ENCODE results near the gene FCRL5.
A peak's percentile ranks its signal among the peaks of the same experiment; 100 is the strongest.
"Not testable (repeated sequence)": the region's sequence is repeated elsewhere in the genome, so short reads cannot be mapped to it uniquely, and the experiment has no call there.

The FCRL5 gene
- long read RNA-seq, donor 1: 0 reads
- long read RNA-seq, donor 2: 0 reads
- long read RNA-seq, donor 3: 0 reads
- long read RNA-seq, donor 4: 0 reads
- long read RNA-seq, donor 5: 0 reads
- long read RNA-seq, donor 6: 0 reads
- long read RNA-seq, donor 7: 0 reads
- long read RNA-seq, donor 8: 0 reads

DNA sequence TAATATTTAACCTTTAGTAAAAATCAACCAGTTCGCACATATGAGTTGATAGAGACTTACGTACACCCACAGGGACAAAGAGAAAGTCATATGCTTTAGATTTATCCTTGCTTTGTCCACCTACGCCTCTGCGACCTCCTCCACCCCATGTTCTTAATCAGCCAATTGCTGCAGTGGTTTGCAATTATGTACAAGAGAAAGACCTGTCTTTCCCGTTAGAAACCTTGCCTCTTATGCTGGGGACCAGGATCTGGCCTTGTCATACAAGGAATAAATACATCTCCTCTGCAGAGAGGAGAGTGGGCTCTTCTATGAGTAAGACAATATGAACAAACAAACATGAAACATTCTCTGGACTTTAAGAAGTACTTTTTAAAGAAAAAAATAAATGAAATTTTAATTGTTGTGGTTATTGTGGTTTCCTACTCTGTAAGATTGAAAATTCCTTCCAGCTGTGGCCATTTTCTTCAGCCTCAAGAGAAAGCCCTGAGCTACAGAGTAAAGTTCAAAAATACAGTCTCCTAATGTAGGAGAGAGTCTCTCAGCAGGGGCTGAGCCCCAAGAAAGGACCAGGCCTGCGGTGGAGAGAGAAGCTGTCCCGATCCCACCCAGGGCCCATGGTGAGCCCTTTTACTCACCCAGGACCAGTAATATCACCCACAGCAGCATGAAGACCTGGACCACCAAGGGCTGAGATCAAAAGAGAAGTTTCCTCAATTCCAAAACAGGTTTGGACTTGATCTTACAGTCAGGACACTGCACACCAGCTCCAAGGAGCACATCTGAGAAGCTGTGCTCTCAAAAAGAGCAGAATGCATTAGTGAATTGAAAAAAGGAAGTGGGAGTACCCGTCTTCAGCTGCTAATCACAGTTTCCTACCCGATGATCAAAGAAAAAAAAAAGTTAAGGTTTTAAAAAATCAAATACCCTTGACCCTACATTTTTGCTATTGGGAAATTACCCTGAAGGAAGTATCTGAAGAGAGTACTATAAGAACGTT, at the start of gene FCRL5:
TSS of gene FCRL5 (minus strand) at position 822 of the 1,000 bp plus-strand sequence. CDS start at position 669, 153 bp downstream.
- DNase-seq: no peak

DNA sequence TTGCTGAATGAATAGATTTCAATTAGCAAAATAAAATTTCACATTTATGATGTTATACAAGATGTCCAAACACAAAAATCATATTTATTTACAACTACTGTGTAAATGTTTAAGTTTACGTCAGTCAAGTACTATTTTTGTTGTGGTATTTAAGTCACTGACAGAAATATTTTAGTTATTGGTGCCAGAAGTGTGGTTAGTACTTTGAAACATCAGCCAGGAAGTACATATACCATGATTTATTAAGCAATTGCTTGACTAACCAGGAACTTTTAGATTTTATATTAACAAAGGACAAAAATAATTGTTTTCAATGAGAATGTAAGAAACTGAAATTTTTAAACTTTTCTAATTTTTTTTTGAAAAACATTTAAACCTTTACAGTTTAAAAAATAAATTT, 47.9 kb upstream of the FCRL5 start:
- DNase-seq: no peak

DNA sequence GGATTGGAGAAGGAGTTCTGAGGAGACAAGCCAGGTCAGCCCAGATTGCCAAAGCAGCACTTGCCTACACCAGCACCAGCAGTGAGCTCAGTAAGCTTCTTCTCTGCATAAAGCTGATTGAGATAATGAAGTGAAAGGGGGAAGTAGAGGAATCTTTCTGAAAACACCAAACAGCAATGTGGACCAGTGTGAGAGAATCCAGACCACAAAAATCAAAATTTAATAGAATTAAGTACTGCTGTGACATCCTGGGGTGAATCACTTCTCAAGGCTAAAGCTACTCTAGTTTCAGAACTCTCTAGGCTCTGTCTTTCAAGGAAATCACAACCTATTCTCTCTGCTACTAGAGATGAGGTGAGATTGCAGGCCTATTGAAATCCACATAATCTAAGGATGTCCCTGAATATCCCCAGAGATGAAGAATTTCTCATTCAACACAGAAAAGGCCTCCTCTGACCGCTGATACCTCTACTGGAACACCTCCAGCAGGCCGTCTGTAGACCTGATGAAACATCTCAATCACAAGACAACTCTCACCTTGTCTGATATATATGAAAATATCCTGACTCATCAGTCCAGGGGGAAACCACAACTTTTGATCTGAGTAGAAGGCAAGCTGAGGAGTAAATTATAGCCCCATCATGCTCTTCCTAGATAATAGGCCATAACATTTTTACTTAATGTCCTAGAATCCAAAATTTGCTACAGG, 45.8 kb upstream of the FCRL5 start, which contains the start of gene FCRL4:
TSS of gene FCRL4 (minus strand) at position 127 of the 709 bp plus-strand sequence. CDS start 141 bp downstream, outside the sequence.
- no peak for DNase-seq

DNA sequence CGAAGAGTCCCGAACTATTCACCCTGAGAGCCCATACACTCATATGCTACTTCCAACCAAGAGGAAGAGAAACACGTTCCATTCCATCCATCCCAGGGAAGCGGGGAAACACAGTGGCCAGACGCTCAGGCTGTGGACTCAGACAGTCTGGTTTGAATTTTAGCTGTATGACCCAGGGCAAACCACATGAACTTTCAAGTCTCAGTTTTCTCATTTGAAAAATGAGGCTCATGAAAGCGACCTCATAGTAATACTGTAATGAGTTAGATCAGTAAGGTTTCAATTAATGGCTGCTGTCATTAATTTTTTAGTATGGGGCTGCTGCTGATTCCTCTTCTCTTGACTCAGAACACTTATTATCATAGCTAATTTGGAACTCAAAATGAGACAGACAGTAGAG, 44.1 kb upstream of the FCRL5 start:
- no peak for DNase-seq

DNA sequence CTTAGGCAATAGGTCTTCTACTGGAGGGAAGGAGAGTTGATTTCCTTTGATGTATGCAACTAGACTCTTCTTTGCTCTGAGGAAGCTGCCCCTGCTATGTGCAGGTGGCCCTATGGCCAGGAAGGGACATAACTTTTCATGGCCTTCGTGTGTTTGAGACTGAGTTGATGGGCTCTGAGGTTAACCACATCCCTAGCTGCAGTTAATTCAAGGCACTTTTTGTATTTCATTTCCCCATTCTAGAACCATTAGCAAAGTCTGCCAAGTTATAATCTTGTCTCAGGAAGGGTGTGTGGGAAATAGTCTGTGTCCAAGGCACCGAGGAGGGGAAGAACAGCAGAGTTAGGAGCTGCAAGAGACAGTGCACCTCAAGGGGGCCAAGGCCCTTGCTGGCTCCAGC, 43.0 kb upstream of the FCRL5 start:
- no peak for DNase-seq

- DNase-seq: no peak
Observed at GRCh38 chr1:157585984-157586383, 33.7 kb upstream of the FCRL5 start.

DNA sequence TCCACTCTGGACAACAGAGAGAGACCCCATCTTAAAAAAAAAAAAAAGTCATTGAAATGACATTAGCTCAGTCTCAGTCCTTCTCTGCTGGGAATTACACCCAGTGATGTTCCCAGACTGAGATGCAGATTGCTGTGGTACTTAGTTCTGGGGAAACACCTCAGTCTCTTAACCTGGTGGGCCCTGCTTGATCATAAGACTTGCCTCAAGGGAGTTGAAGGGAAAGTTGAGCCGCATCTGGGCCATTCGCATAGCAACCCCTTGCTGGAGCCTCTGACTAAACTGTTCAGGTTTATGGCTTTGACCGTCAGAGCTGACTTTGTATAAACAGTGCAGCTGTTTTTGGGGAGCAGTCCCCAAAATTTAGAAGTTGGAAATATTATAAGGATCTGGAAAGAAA, 32.2 kb upstream of the FCRL5 start:
- no peak for DNase-seq

- DNase-seq: no peak
Observed at GRCh38 chr1:157580828-157581210, 28.5 kb upstream of the FCRL5 start.

GRCh38 chr1:157580179-157580827, 28.0 kb upstream of the FCRL5 start:
- peak; percentile 31 for DNase-seq

- DNase-seq: no peak
Observed at GRCh38 chr1:157577420-157577819, 25.1 kb upstream of the FCRL5 start.

DNA sequence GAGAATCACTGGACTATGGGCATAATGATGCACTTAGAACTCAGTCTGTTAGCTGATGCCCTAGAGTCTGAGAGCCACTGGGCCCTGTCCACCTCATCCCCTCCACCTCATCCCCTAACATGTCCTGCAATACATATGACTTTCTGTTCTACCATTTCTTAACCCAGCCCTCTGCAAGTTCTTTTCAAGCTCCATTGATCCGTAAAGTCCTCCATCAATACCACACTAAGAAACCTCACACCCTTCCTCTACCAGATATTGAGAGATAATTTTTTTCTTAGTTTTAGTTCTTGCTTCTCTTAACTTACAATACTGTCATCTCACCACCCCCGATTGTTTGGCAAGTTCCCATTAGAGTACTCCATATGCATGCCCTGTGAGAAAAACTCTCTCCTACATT, 23.4 kb upstream of the FCRL5 start:
- DNase-seq: no peak

DNA sequence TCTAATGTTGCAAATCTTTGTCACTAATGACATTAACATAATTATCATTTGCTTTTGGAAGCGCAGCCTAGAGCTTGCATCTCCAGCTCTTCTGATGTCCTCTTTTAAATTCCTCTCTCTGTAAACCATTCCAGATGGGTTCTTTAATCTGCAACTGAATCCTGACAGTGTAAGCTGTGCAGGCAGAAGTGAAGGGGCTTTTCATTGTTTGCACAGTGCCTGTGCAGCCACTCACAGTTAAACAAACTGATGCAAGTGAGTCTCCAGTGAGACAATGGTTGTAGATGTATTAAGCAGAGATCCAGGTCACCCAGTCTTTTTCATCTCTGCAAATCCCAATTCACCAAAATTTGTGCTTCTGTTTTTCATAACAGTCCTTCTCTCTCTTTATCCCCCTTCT, 22.5 kb upstream of the FCRL5 start:
- no peak for DNase-seq

DNA sequence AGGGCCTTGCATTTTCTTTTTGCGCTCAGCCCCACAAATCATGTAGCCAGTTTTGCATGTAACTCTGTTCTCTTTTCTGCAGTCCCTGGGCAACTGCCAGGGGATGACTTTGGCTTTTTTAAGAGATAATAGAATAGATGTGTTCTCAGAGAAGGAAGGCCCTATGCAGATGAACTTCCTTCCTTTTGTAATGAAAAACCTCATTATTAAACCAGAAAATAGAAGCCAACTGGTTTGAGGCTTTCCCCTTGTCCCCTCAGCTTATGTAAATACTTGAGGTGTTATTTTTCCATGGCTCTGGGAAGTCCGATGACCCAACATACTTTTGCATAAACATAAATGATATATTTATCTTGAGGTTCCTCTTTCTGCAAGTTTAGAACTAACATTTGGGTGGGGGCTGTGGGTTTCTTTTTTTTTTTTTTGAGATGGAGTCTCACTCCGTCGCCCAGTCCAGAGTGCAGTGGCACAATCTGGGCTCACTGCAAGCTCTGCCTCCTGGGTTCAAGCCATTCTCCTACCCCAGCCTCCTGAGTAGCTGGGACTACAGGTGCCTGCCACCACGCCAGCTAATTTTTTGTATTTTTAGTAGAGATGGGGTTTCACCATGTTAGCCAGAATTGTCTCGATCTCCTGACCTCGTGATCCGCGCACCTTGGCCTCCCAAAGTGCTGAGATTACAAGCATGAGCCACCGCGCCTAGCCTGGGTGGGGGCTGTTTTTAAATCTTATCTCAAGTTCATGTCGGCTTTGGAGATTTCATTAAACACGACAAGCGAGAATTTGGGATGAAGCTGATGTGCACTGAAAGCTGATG, 14.4 kb upstream of the FCRL5 start:
- DNase-seq: no peak

DNA sequence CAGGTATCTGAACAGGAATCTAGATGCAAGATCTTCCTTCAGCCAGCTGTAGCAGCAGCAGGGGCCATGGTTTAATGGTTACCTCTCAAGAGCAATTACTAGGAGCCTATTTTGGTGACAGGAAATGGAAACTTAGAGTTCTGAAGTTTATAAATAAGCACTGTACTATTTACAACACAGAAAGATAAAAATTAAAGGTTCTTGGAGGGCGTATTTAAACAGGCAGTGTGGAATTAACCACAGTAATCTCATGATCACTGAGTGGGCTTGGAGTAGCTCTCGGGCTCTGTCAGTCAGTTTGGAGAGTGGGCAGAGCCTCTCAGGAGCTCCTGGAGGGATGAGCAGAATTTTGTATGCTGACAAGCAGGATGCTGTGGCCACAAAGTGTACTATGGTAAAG, 10.2 kb upstream of the FCRL5 start:
- DNase-seq: no peak

DNA sequence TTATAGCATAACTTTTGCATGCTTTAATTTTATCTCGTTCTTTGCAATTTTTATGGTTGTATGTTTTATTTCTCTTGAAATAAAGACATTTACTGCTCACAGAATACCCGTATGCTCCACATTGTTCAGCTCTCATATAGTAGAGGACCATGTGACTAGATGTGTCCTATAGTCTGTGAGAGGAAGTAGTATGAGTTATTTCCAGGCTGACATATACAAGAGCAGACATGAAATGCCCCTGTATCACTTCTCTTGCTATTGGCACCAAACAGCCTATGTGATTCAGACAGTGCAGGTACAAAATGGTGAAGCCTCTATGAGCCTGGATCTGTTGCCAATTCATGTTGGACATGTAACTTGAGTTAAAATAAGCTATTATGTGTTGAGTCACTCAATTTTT, 5.8 kb upstream of the FCRL5 start:
- DNase-seq: no peak

DNA sequence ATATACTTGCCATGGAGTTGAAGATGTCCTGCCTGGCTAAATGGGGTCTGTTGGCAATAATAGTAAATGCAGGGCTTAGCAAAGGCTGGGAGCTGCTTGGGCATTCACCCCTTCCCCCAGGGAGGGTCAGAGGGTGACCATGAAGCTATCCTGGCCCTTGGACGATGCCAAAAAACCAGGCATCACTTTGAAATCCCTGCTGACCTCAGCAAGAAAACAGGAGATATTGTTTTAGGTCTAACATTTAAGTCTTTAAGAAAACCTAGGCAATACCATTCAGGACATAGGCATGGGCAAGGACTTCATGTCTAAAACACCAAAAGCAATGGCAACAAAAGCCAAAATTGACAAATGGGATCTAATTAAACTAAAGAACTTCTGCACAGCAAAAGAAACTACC, 4.2 kb downstream of the FCRL5 start:
- DNase-seq: not testable (repeated sequence)

GRCh38 chr1:157542676-157543075, 9.6 kb downstream of the FCRL5 start:
- no peak for DNase-seq

DNA sequence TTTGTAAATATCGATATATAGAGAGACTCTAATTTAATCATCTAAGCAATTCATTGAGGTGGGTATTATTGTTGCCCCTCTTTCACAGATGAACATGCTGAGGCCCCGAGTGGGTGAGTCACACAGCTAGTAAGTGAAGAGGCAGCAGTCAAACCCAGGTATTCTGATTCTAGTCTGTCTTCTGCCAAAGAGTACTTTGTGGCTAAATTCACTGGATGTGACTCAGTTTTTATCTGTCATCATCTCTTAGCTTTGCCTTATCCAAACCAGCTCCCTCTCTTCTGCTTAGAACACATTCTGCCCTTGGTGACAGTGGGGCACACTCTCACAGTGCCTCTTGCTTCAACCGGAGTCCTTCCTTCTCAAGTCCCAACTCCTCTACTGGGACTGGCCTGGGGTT, 11.5 kb downstream of the FCRL5 start:
- DNase-seq: no peak

DNA sequence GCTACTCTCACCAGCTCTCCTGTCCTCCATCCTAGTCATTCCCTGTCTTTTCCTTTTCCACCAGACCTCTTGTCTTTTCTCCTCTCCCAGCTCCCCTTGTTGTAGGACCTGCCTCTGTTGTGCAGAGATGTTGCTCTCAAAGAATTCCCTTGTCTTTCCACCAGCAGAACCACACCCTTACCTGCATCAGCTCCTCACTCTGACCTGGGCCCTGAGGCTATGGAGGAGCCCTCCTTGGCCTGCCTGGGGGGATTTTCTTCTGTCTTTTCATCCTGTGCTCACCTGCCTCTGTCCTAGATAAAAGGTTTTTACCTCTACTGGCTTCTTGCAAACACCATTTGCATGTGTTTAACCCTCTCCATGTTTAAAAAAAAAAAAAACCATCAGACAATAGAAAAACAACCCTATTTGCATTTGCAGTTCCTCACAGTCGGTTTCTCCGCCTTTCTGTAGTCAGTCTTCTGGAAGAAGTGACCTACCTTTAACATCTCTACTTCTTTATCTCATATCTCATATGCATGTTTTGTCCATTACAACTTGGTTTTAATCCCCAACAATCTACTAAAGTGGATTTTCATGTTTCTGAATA, 12.1 kb downstream of the FCRL5 start:
- DNase-seq: no peak

DNA sequence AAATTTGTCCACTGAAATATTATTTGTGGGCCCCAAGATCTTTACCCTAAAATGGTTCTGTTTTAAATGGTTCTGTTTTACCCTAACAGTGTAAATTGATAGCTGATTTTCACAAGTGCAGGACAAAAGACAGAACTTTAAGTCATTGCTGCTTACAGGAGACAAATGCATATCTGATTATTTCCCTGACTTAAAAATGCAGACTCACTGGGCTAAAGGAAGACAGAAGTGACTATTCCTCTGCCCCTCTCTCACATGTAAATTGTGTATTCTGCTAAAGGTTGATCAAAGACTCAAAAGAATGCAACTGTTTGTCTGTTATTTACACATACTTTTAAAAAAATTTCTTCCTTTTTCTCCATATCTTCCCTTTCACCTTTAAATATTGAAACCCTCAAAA, 12.7 kb downstream of the FCRL5 start:
- no peak for DNase-seq

DNA sequence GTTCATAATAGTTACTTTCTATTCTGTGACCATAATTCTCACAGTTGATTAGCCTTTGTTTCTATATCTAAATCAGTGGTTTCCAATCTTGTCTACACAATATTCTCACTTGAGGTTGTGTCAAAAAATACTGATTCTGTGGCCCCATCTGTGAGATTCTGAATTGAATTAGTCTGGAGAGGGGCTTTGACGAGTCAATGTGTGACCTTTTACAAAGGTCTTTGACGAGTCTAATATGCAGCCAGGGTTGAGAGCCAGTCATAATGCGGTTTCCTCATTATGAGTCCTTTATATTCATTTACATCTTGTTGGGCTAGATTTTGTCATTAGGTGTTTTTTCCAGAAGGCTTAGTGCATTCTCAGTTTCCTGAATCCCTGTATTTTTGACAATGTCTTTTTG, 19.7 kb downstream of the FCRL5 start:
- no peak for DNase-seq
